Mesendoderm (in vitro differentiated cells): ENCODE measurements around the gene USP32. TPM values are rescaled to one million over a fixed set of nuclear protein-coding genes. Genes with fewer than 3 reads are reported as not detected.

Experiments used
- DNase-seq: peaks from one replicate; pipeline ENCODE4 v3.0.0; 2013
- H2AK5ac ChIP-seq: 2 replicates; pipeline ENCODE4 v1.6.1; 2013; ENCODE audit warnings: low read length, inconsistent platforms
- H2BK120ac ChIP-seq: 2 replicates; pipeline ENCODE4 v1.6.1; 2013; ENCODE audit warnings: low read depth, mild to moderate bottlenecking, low read length, moderate library complexity, mixed read lengths
- H2BK15ac ChIP-seq: replicated peaks from 2 replicates; pipeline ENCODE4 v1.6.1; 2013; ENCODE audit warnings: low read depth, mild to moderate bottlenecking, moderate library complexity
- H2BK5ac ChIP-seq: 2 replicates; pipeline ENCODE4 v1.6.1; 2013; ENCODE audit warnings: low read length, inconsistent platforms
- H3K18ac ChIP-seq: 2 replicates; pipeline ENCODE4 v1.6.1; 2013; ENCODE audit warnings: mild to moderate bottlenecking, low read length, mixed read lengths
- H3K23ac ChIP-seq: one replicate; pipeline ENCODE4 v1.6.1; 2013; ENCODE audit warnings: low read length
- H3K27ac ChIP-seq: 2 replicates; pipeline ENCODE4 v1.5.1; 2013; ENCODE audit warnings: low read depth, mild to moderate bottlenecking, inconsistent platforms, low read length, moderate library complexity
- H3K27me3 ChIP-seq: 2 replicates; pipeline ENCODE4 v1.6.1; 2013; ENCODE audit warnings: low read length, control low read depth, mild to moderate bottlenecking, inconsistent platforms; ENCODE audit not compliant: insufficient read depth, poor library complexity
- H3K36me3 ChIP-seq: 2 replicates; pipeline ENCODE4 v1.6.1; 2013; ENCODE audit warnings: low read length, inconsistent platforms; ENCODE audit not compliant: control insufficient read depth, insufficient read depth
- H3K4ac ChIP-seq: one replicate; pipeline ENCODE4 v1.6.1; 2013; ENCODE audit warnings: low read depth, mild to moderate bottlenecking, low read length, moderate library complexity
- H3K4me1 ChIP-seq: 2 replicates; pipeline ENCODE4 v1.6.1; 2013; ENCODE audit warnings: low read depth, low read length, inconsistent platforms; ENCODE audit not compliant: control insufficient read depth
- H3K4me2 ChIP-seq: 2 replicates; pipeline ENCODE4 v1.6.1; 2013; ENCODE audit warnings: low read length
- H3K4me3 ChIP-seq: 2 replicates; pipeline ENCODE4 v1.5.1; 2013; ENCODE audit warnings: mild to moderate bottlenecking, low read length
- H3K56ac ChIP-seq: one replicate; pipeline ENCODE4 v1.6.1; 2013; ENCODE audit warnings: low read length
- H3K79me1 ChIP-seq: 2 replicates; pipeline ENCODE4 v1.6.1; 2013; ENCODE audit warnings: low read length, inconsistent platforms
- H3K79me2 ChIP-seq: 2 replicates; pipeline ENCODE4 v1.6.1; 2013; ENCODE audit warnings: mild to moderate bottlenecking, low read length; ENCODE audit not compliant: control insufficient read depth, insufficient read depth
- H3K9ac ChIP-seq: 2 replicates; pipeline ENCODE4 v1.6.1; 2013; ENCODE audit warnings: low read length, inconsistent platforms
- H4K5ac ChIP-seq: one replicate; pipeline ENCODE4 v1.6.1; 2013; ENCODE audit warnings: low read length
- H4K8ac ChIP-seq: one replicate; pipeline ENCODE4 v1.6.1; 2013; ENCODE audit warnings: low read depth, mild to moderate bottlenecking, control low read depth, low read length, moderate library complexity
- WGBS: extraction: QIAGEN DNeasy Blood & Tissue Kit; methylation state at CpG from one replicate; pipeline ENCODE4 v1.1.7; 2013; ENCODE audit warnings: low lambda C conversion rate, missing lambda C conversion rate; ENCODE audit not compliant: insufficient coverage; ENCODE audit errors: extremely low coverage; 5-methylcytosine and 5-hydroxymethylcytosine counted together
- polyA plus RNA-seq, 2 experiments: library from polyadenylated mRNA; stranded (reverse); fragments of 200-250 nt; gene quantifications; one replicate each; pipeline ENCODE4 v1.2.3, GENCODE V29; 2013

Gene USP32, protein sequence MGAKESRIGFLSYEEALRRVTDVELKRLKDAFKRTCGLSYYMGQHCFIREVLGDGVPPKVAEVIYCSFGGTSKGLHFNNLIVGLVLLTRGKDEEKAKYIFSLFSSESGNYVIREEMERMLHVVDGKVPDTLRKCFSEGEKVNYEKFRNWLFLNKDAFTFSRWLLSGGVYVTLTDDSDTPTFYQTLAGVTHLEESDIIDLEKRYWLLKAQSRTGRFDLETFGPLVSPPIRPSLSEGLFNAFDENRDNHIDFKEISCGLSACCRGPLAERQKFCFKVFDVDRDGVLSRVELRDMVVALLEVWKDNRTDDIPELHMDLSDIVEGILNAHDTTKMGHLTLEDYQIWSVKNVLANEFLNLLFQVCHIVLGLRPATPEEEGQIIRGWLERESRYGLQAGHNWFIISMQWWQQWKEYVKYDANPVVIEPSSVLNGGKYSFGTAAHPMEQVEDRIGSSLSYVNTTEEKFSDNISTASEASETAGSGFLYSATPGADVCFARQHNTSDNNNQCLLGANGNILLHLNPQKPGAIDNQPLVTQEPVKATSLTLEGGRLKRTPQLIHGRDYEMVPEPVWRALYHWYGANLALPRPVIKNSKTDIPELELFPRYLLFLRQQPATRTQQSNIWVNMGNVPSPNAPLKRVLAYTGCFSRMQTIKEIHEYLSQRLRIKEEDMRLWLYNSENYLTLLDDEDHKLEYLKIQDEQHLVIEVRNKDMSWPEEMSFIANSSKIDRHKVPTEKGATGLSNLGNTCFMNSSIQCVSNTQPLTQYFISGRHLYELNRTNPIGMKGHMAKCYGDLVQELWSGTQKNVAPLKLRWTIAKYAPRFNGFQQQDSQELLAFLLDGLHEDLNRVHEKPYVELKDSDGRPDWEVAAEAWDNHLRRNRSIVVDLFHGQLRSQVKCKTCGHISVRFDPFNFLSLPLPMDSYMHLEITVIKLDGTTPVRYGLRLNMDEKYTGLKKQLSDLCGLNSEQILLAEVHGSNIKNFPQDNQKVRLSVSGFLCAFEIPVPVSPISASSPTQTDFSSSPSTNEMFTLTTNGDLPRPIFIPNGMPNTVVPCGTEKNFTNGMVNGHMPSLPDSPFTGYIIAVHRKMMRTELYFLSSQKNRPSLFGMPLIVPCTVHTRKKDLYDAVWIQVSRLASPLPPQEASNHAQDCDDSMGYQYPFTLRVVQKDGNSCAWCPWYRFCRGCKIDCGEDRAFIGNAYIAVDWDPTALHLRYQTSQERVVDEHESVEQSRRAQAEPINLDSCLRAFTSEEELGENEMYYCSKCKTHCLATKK (N-terminal part only)
- 36.3 TPM for polyA plus RNA-seq (2013, experiment 1 of 2)
- 35.6 TPM for polyA plus RNA-seq (2013, experiment 2 of 2)

DNA sequence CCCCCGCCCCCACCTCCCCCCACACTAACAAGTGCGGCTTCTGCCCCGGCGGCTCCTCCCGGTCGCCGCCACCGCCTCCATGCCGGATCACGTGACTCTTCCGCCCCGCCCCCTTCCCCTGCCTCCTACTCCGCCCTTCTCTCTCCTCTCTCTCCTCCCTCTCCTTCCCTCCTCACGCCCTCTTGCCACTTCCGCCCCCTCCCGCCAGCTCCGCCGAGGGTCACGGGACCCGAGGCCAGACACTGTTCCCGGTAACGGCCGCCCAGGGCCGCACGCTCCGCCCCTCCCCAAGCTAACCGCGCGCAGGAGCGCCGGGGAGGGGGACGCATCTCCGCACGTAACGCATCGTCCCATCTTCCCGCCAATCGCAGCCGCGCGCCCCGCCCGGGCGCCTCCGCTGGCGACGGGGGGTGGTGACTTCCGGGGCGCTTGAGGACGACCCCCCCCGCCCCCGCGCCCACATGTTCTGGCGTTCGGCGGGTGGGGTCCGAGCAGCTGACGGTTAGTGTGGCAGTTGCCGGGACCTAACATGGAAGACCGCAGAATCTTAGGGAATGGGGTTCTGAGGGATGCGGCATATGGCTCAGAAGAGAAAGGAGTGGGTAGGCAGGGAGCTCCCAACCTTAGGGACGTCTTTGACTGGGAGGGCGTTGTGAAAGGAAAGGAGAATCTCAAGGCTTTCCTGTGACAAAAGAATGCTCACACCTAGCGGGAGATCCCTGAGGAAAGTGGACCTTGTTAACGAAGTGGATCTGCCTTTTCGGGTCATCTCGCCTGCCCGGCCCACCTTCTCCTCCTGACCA, at the start of gene USP32:
TSS of gene USP32 (minus strand) at position 92 of the 803 bp plus-strand sequence. CDS start 194 bp downstream, outside the sequence.
- no peak within 1 kb of the TSS for H2AK5ac ChIP-seq
- peak within 1 kb of the TSS; percentile 70 for H3K23ac ChIP-seq
- peak within 1 kb of the TSS; percentile 86 for H3K4me2 ChIP-seq
- peak within 1 kb of the TSS; percentile 83 for H3K4ac ChIP-seq
- H3K4me3 ChIP-seq = peak within 1 kb of the TSS; percentile 89
- peaks cover 5% of the 10 kb centered on the region for H3K79me1 ChIP-seq
- peaks cover 2% of the 10 kb centered on the region for H3K4me1 ChIP-seq
- peak within 1 kb of the TSS; percentile 81 for H3K18ac ChIP-seq
- DNase-seq = peak; percentile 98
- no peaks in the 10 kb centered on the region for H3K36me3 ChIP-seq
- no CpG with 5 or more reads among the region's 68 CpGs for WGBS
- H3K56ac ChIP-seq = peak within 1 kb of the TSS; percentile 96
- no peak within 1 kb of the TSS for H2BK120ac ChIP-seq
- peak within 1 kb of the TSS; percentile 89 for H3K27ac ChIP-seq
- H3K79me2 ChIP-seq = peaks cover 21% of the 10 kb centered on the region
- peak within 1 kb of the TSS; percentile 95 for H3K9ac ChIP-seq
- no peaks in the 10 kb centered on the region for H3K27me3 ChIP-seq
- H4K8ac ChIP-seq = no peak within 1 kb of the TSS
- no peak within 1 kb of the TSS for H4K5ac ChIP-seq
- H2BK15ac ChIP-seq = no peak within 1 kb of the TSS
- H2BK5ac ChIP-seq = peak within 1 kb of the TSS; percentile 85

DNA sequence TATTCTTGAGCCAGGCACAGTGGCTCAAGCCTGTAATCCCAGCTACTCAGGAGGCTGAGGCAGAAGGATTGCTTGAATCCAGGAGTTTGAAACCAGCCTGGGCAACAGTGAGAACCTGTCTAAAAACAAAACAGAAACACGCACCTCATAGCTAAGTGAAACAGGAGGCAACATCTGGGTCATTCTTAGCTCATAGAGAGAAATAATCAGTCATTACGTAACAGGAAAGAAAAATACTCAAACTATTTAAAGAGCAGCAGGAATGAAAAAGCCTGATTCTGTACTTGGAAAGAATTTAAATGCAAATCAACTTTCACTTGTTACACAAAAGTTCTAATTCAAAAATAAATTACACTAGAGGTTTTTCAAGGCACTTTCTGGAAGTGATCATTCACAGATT, 47.6 kb upstream of the USP32 start:
- H3K4me3 ChIP-seq = no peak overlapping the region
- DNase-seq = no peak
- no peaks in the 10 kb centered on the region for H3K4me1 ChIP-seq
- H3K23ac ChIP-seq = no peak overlapping the region
- H2BK120ac ChIP-seq = no peak overlapping the region
- no peak overlapping the region for H4K8ac ChIP-seq
- H2BK5ac ChIP-seq = no peak overlapping the region
- H2AK5ac ChIP-seq = no peak overlapping the region
- H3K27me3 ChIP-seq = no peaks in the 10 kb centered on the region
- no peaks in the 10 kb centered on the region for H3K79me1 ChIP-seq
- H3K4me2 ChIP-seq = no peak overlapping the region
- no peaks in the 10 kb centered on the region for H3K36me3 ChIP-seq
- H3K18ac ChIP-seq = no peak overlapping the region
- H3K56ac ChIP-seq = no peak overlapping the region
- H3K9ac ChIP-seq = no peak overlapping the region
- WGBS = no CpG with 5 or more reads among the region's 2 CpGs
- H3K27ac ChIP-seq = no peak overlapping the region
- no peaks in the 10 kb centered on the region for H3K79me2 ChIP-seq
- no peak overlapping the region for H2BK15ac ChIP-seq
- H4K5ac ChIP-seq = no peak overlapping the region
- no peak overlapping the region for H3K4ac ChIP-seq

DNA sequence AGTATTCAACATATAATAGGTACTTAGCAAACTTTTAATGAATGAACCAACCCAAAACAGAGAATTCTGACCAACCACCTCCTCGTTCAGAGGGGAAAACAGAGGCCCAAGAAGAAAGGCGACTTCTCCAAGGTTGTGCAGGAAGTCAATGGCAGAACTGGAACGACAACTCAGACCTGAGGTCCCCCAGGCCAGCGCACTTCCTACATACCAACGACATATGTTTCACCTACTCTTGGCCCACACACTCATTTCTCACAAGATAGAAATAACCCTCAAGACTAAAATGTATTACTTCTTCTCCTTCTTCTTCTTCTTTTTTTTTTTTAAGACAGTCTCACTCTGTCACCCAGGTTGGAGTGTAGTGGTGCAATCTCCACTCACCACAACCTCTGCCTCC, 44.7 kb upstream of the USP32 start:
- no peaks in the 10 kb centered on the region for H3K79me1 ChIP-seq
- H3K27ac ChIP-seq = no peak overlapping the region
- H3K56ac ChIP-seq = no peak overlapping the region
- H3K4me3 ChIP-seq = no peak overlapping the region
- no peak overlapping the region for H2BK15ac ChIP-seq
- DNase-seq = no peak
- WGBS = no CpG with 5 or more reads among the region's 5 CpGs
- no peak overlapping the region for H4K8ac ChIP-seq
- no peak overlapping the region for H2BK120ac ChIP-seq
- no peak overlapping the region for H3K9ac ChIP-seq
- H3K18ac ChIP-seq = no peak overlapping the region
- no peaks in the 10 kb centered on the region for H3K27me3 ChIP-seq
- no peak overlapping the region for H3K4ac ChIP-seq
- no peak overlapping the region for H3K23ac ChIP-seq
- H3K4me1 ChIP-seq = no peaks in the 10 kb centered on the region
- no peak overlapping the region for H2BK5ac ChIP-seq
- no peak overlapping the region for H3K4me2 ChIP-seq
- H3K79me2 ChIP-seq = no peaks in the 10 kb centered on the region
- H4K5ac ChIP-seq = no peak overlapping the region
- H2AK5ac ChIP-seq = no peak overlapping the region
- no peaks in the 10 kb centered on the region for H3K36me3 ChIP-seq

DNA sequence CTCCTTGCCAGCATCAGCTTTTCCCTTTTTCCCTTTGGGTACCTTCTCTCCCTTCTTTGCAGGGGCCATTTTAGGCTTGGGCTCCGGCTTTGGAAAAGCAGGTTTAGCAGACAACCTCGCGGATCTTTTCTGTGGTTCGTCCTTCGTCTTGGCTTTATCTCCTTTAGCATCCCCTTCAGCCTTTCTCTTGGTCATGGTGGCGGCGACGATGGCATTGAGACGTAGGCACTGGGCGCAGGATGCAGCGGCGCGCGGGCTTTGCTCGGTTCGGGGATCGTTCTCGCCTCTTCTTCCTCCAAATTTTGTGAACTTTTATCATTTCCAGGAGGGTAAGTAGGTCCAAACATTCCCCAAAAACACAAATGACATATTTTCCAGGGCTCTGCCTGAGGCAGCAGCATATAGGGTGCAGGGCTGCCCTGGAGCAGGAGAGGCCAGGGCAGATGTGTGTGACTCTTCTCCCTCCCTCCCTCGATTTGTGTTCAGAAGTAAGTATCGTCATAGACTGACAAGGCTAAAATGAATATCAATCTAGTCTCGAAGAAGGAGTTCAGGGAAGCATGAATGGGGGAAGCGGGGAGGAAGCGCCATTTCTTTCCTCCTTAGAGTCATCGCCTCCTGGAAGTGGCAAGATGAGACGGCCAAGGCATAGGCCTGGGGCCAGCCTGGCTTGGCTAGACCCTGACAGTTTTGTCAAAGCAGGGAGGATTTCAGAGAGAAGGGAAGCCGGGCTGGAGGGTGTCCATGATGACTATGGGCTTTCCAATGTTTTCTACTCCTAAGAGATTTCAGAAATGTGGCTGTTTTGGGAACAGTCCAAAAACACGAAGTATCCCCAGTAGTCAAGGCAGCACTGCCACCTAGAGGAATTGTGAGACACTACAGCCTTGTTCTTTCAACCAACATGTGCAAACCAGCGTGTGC, 43.6 kb upstream of the USP32 start:
- WGBS = no CpG with 5 or more reads among the region's 28 CpGs
- Histone ChIP-seq H2AK5ac (no peak overlapping the region), H3K4me3 (no peak overlapping the region), H3K79me1 (no peaks in the 10 kb centered on the region), H3K56ac (peak overlapping the region; percentile 70), H3K18ac (no peak overlapping the region), H3K4me2 (no peak overlapping the region), H3K23ac (no peak overlapping the region), H3K27me3 (no peaks in the 10 kb centered on the region), H4K5ac (no peak overlapping the region), H3K4me1 (no peaks in the 10 kb centered on the region), H4K8ac (no peak overlapping the region), H3K36me3 (no peaks in the 10 kb centered on the region), H3K27ac (no peak overlapping the region), H3K9ac (no peak overlapping the region), H2BK120ac (no peak overlapping the region), H3K4ac (no peak overlapping the region), H3K79me2 (no peaks in the 10 kb centered on the region), H2BK15ac (no peak overlapping the region), H2BK5ac (no peak overlapping the region)
- DNase-seq = peak; percentile 78
